Dermis lymphatic vessel endothelial cell (primary cell): ENCODE data around the gene SLIT3. TPM values are rescaled to one million over a fixed set of nuclear protein-coding genes. Genes with fewer than 3 reads are reported as not detected.

Experiments used
- total RNA-seq: library from RNA; depleted of rRNA; stranded (reverse); fragments of >200 nt; gene quantifications from 2 replicates; pipeline ENCODE4 v1.2.1, GENCODE V29; 2014

Gene SLIT3
- total RNA-seq: under 0.01 TPM in 1 of 2 replicates, not detected in the other

GRCh38 chr5:169300468-169301385 is at the start of gene SLIT3:
TSS of gene SLIT3 (minus strand) at chr5:169301139. CDS start at chr5:169300709, 430 bp downstream.

